GM21529 (cell line): ENCODE measurements around the gene CNTFR.

Source experiments
- ATAC-seq: cut with Tn5 transposase; IDR thresholded peaks from one replicate; pipeline ENCODE4 v1.9.1; 2021; ENCODE audit not compliant: unreplicated experiment

Gene CNTFR

DNA sequence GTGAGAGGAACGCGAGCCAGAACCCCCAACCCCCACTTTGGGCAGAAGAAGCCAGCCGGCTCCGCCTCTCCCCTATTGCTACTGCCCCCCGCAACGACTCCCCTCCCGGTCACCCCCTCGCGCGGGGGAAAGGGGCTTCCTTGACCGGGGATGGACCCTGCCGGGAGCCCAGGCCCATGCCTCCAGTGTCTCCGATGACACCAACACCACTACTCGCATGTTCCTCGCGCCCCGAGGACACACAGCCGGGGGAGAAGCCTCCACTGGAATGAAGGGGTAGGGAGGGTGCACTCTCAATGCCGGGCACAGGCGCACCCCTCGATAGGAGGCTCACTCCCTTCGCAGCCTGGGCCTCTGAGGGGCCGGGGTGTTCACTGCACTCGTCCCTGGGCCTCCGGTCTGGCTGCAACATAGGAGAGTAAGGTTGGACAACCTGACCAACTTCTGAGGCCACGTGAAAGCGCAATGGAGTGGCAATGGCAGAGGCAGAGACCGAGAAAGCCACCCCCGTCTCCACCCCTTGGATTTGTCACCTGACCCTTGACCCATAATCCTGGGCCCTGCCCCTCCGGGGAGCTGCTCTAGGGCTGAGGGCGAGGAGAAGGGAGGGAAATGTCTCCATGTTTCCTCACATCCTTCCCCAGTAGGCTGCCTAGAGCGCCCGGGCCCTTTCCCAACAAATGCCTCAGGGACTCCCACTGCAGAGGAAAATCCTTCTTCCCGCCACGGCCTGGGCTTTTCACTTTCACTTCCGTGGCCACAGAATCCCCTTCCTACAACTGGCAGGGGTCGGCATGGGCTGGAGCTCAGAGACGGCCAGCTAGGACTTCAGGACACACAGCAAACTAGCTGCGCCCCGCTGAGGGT lies 1.1 kb upstream of the CNTFR start:
- ATAC-seq: no peak

DNA sequence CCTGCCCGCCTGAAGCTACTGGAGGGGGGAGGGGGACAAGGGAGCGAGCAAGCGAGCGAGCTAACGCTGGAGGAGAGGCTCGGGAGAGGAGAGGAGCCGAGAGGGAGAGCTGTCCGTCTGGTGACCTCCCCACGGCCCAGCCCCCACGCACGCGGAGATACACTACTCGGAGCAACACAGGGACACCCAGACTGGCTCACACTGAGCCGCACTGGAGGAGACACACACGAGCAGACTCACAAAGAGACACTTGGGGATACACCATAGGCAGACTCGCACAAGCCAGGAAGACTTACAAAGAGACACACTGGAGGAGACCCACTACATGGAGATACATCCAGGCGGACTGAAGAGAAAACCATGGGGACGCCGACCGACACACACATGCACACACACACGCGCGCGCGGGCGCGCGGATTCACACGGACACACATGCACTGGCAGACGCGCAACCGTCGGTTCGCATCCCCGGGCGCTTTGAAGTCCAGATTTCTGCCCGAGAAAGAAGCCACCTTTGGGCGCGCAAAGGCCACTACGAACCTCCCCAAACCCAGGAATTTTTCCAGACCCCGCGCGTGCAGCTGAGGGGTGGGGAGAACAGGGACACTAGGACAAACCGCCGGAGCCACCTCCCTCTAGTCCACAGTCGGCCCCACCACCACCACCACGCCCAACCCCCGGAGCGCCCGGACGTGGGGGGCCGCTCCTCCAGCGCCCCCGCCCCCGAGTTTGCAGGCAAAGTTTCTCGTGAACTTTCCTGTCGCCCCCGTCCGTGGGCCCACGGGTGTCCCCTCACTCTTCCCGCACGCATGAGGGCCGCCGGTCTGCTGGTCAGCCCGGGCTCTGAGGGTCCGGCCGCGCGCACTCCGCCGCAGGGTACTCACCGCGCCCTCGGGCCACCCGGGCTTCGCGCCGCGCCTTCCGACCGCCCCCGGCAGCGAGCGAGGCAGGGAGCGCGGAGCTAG lies 571 bp downstream of the CNTFR start:
- no peak for ATAC-seq

GRCh38 chr9:34587271-34587670 lies 2.3 kb downstream of the CNTFR start:
- no peak for ATAC-seq

GRCh38 chr9:34585946-34586669 lies 3.4 kb downstream of the CNTFR start:
- ATAC-seq: no peak

DNA sequence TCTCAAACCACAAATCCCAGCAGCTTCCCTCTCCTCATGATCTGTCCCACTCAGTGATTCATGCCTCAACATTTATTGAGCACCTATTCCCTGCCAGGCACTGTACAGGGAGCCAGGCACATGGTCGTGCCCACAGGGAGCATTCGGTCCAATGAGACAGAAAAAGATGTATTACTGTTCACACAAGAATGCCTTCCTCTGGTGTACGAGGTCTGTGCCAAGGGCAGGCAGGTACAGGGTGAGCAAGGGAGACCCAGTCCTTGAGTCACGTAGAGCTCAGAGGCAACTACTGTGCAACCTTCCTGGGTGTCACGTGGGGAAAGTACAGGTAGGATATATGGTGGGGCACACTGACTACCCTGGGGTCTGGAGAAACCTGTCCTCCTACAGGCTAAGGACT lies 4.6 kb downstream of the CNTFR start:
- no peak for ATAC-seq

GRCh38 chr9:34582787-34583186 lies 6.7 kb downstream of the CNTFR start:
- no peak for ATAC-seq

DNA sequence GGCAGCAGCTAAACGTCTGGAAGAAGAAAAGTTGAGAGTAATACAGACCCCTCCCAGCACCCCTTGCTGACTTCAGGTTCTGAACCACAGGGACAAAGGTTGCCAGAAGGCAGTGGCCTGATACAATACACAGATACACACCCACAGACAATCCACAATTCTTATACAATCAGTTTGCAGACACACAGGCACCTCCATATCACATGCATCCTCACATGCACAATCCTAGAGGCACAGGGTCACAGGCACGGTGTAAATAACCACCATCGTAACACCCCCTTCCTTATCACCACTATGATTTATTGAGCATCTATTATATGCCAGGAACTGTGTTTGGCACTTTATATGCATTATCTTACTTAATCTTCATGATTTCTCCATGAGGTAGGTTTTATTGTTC lies 8.2 kb downstream of the CNTFR start:
- ATAC-seq: no peak

DNA sequence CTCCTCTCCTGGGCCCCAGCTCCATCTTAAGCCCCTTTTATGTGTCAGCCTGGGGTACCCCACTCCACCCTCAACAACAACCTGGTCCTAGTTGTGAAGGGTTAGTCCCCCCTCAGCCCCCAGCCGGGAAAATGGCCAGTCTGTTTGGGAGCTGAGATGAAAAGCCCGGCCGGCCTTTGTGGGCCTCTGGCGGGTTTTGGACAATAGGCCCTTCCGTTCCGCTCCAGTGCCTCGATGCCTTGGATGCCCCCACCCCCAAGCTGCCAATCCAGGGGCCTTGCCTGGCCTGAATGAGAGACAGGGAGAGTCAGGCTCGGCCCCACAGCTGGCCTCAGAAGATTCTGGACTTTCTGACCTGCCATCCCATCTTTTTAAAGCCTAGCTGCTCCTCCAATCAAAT lies 9.2 kb downstream of the CNTFR start:
- no peak for ATAC-seq

GRCh38 chr9:34579808-34580163 lies 9.7 kb downstream of the CNTFR start:
- no peak for ATAC-seq

GRCh38 chr9:34579104-34579807 lies 10.3 kb downstream of the CNTFR start:
- ATAC-seq: no peak

DNA sequence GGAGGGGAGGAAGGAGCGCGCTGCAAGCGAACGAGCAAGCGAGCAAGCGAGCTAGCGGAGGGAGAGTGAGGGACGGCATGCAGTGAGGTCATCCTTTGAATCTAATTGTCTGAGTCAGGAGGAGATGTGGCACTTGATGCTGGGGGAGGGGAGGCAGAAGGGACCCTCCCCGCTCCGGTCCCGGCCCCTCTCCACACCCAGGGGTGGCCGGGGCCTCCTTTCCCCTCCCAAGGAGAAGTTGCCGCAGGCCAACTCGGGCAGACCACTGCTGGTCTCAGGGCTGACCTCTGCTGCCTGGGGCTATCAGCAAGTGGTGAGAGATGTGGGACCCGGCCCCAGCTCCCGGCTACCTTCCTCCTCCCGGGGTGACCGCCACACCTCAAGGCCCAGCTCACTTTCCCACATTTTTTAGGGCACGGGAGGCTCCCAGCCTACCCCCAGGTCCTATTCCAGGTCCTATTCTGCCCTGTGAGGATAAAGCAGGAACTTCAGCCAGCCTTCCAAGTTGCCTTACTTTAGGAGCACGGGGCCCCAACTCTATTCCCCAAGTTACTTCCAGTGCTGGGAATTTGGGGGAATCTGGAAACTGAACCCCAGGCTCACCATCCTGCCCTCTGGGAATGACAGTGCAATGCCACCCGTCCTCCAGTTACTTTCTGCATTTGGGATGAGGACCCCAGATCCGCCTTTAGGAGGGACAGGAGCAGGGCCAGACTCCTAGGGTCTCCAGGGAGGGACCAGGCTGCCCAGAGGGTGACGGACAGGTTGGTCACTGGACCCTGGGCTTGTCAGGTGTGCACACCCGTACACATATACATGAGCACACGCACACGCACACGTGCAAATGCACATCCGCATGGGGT lies 11.1 kb downstream of the CNTFR start:
- ATAC-seq: no peak

DNA sequence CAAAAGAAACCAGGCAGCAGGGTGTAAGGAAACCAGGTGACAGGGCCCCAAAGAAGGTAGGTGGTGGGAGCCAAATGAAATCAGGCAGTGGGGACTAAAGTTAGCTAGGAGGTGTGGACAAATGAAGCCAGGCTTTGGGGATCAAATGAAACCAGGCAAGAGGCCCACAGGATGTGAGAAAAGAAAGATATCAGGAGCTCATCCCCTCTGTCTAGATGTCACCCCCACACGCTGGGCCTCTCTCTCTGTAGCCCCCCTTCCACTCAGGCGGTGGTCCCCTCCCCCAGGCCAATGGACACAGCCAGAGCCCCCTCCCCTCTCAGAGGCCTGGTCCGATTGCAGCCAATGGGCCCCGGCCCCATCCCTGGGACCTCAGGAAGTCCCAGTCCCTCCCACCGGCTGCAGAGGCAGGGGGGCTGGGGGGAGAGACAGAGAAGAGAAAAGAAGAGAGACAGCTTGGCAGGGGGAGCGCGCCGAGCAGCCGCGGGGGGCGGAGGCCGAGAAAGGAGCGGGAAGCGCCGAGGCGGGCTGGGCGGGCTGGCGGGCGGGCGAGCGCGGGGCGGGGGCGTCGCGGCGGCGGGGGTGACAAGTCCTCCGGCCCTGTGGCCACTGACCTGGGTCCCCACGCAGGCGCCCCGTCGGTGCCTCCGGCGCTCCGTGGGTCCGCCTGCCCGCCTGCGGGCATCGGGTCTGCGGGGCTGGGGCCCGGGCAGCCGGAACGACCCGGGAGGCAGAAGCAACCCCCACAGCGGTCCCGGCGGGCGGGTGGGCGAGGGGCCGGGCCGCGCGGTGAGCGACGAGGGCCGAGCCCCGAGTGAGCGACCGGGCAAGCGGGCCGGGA lies 11.9 kb downstream of the CNTFR start:
- no peak for ATAC-seq

- ATAC-seq: no peak
Measured at GRCh38 chr9:34576597-34577399, 12.7 kb downstream of the CNTFR start.

- no peak for ATAC-seq
Measured at GRCh38 chr9:34575862-34576596, 13.5 kb downstream of the CNTFR start.

DNA sequence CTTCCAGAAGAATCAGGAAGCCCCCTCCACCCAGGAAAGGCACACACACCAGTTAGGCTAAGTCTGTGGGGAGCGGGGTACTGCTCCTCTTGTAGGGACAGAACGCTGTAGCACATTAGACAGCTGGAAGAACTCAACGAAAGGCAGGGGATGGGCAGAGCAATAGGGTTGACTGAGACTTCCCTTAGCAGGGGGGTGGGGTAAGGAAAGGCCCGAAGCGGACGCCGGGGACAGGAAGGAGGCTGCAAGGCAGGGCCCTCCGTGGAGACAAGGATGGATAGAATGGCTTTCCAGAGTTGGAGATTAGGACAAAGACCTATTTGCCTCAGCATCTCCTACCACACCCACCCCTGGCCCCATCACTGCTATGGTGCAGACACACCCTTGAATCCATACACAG lies 14.3 kb downstream of the CNTFR start:
- no peak for ATAC-seq

DNA sequence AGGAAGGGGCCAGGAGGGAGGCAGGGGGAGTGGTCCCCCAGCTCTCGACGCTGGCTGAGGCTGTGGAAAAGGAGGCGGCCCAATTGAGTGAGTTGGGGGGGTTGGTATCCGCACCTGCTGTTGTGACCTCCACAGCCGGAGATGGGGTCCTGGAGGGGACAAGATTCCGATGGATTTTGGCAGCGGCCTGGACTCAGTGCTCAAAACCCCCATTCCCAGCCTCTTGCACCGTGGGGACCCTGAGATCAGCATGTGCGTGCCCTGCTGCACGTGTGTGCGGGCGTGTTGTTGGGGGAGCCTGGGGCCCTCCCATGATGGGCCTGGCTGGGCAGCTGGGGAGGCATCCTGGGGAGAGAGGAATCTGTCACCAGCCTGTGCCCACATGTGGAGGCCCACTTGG lies 15.0 kb downstream of the CNTFR start:
- ATAC-seq: no peak

GRCh38 chr9:34573599-34574325 lies 15.8 kb downstream of the CNTFR start:
- no peak for ATAC-seq
